HCT116 (cell line): Measurements from ENCODE around the gene CERS4.

Experiments used
- CEBPB ChIP-seq: IDR thresholded peaks from 2 replicates; pipeline ENCODE4 v1.6.1; 2012; ENCODE audit warnings: low read depth
- EZH2 ChIP-seq: fragments of 200-600 bp; sonication (generic); IDR thresholded peaks from 2 replicates; pipeline ENCODE4 v1.6.1; 2017; ENCODE audit warnings: antibody characterized with exemption, mixed run types
- EZH2phosphoT487 ChIP-seq: fragments of 200-600 bp; IDR thresholded peaks from 2 replicates; pipeline ENCODE4 v1.6.1; 2018; ENCODE audit warnings: antibody characterized with exemption, borderline replicate concordance
- POLR2A ChIP-seq: IDR thresholded peaks from 2 replicates; pipeline ENCODE4 v1.7.0; 2011; ENCODE audit warnings: borderline replicate concordance; ENCODE audit not compliant: insufficient read depth, insufficient read length; ENCODE audit errors: extremely low read depth
- POLR2AphosphoS5 ChIP-seq: IDR thresholded peaks from 2 replicates; pipeline ENCODE4 v1.6.1; 2011; ENCODE audit warnings: mild to moderate bottlenecking, low read depth, low read length, moderate library complexity
- ZFX ChIP-seq: fragments of 450-650 bp; IDR thresholded peaks from 2 replicates; pipeline ENCODE4 v1.6.1; 2017
- TF ChIP-seq, protein P1 (sequence below), 3 experiments: fragments of 200-600 bp in 1 of 3; sonication (generic) in 1 of 3; IDR thresholded peaks in 2 of 3; conservative IDR thresholded peaks in 1 of 3; 2 replicates each; pipeline ENCODE4 v1.5.1; 2012 to 2017; ENCODE audit warnings: low read depth in 2 of 3, low read length in 2 of 3, antibody characterized with exemption in 1 of 3, borderline replicate concordance in 1 of 3, control low read depth in 1 of 3, mild to moderate bottlenecking in 1 of 3, mixed read lengths in 1 of 3, mixed run types in 1 of 3, moderate library complexity in 1 of 3; ENCODE audit not compliant: insufficient read depth in 1 of 3

DNA sequence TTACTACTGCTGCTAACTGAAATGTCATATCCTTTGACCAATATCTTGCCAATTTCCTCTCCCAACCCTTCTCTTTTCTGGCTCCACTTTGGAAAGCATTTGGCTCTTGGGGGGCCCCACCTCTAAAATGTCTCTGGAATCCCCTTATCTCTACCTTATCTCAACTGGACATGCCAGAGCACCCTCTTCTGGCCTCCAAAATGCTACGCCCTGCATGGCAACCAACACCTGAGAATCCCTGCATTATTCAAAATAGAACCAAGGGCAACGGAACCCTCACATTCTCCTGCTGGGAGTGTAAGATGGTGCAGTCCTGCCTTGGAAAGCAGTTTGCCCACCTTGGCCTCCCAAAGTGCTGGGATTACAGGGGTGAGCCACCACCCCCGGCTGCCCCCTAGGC lies 35.3 kb downstream of the CERS4 start:
- no peak for TF ChIP-seq POLR2A
- no peak for TF ChIP-seq POLR2AphosphoS5
- TF ChIP-seq, protein P1, sequence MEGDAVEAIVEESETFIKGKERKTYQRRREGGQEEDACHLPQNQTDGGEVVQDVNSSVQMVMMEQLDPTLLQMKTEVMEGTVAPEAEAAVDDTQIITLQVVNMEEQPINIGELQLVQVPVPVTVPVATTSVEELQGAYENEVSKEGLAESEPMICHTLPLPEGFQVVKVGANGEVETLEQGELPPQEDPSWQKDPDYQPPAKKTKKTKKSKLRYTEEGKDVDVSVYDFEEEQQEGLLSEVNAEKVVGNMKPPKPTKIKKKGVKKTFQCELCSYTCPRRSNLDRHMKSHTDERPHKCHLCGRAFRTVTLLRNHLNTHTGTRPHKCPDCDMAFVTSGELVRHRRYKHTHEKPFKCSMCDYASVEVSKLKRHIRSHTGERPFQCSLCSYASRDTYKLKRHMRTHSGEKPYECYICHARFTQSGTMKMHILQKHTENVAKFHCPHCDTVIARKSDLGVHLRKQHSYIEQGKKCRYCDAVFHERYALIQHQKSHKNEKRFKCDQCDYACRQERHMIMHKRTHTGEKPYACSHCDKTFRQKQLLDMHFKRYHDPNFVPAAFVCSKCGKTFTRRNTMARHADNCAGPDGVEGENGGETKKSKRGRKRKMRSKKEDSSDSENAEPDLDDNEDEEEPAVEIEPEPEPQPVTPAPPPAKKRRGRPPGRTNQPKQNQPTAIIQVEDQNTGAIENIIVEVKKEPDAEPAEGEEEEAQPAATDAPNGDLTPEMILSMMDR (IDR thresholded peaks at IDR 0.05 in 2 of 3, conservative IDR thresholded peaks at IDR 0.05 in 1 of 3; ENCODE audit: borderline replicate concordance in 1 of 3, insufficient read depth in 1 of 3, low read depth in 2 of 3, low read length in 2 of 3): 0 out of 6 replicates have a peak, but pooled peaks of 1 of the 3 experiments have one; percentile 3
- no peak for TF ChIP-seq EZH2
- no peak for TF ChIP-seq EZH2phosphoT487
- TF ChIP-seq CEBPB: no peak
- TF ChIP-seq ZFX: no peak
